Measurements from ENCODE around the gene R3HDM4. TPM values are rescaled to one million over a fixed set of nuclear protein-coding genes. Genes with fewer than 3 reads are reported as not detected.

R3HDM4 gene
- total RNA-seq, 4 donors from 2014 or later, result 29.2 to 45.8 (median 34.9) TPM

DNA sequence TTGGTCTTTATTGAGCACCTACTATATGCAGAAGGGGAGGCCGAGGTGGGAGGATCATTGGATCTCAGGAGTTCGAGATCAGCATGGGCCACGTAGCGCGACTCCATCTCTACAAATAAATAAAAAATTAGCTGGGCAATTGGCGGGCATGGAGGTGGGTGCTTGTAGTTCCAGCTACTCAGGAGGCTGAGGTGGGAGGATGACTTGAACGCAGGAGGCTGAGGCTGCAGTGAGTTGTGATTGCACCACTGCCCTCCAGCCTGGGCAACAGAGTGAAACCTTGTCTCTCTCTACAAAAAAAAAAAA is 49.8 kb downstream of the R3HDM4 start:
- Histone ChIP-seq H3K4me3 (replicated peaks in 1 of 3) (no peak overlapping the region), H3K36me3 (peaks cover 0 to 8% of the 10 kb centered on the region in 2 donors), H3K27ac (no peak overlapping the region), H3K4me1 (peaks cover 4 to 6% of the 10 kb centered on the region in 2 donors), H3K9me3 (no peaks in the 10 kb centered on the region), H3K27me3 (no peaks in the 10 kb centered on the region)
- intact Hi-C loops (cut with DNase I), result loop anchor here (5.0 kb wide), 2 partner anchors 54 to 119 kb away; partner anchors contain the start of genes KISS1R and WDR18
- TF ChIP-seq, protein P1, sequence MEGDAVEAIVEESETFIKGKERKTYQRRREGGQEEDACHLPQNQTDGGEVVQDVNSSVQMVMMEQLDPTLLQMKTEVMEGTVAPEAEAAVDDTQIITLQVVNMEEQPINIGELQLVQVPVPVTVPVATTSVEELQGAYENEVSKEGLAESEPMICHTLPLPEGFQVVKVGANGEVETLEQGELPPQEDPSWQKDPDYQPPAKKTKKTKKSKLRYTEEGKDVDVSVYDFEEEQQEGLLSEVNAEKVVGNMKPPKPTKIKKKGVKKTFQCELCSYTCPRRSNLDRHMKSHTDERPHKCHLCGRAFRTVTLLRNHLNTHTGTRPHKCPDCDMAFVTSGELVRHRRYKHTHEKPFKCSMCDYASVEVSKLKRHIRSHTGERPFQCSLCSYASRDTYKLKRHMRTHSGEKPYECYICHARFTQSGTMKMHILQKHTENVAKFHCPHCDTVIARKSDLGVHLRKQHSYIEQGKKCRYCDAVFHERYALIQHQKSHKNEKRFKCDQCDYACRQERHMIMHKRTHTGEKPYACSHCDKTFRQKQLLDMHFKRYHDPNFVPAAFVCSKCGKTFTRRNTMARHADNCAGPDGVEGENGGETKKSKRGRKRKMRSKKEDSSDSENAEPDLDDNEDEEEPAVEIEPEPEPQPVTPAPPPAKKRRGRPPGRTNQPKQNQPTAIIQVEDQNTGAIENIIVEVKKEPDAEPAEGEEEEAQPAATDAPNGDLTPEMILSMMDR (IDR thresholded peaks at IDR 0.05), result no peak
- TF ChIP-seq POLR2A (IDR thresholded peaks at IDR 0.05), result no peak
- no peak for DNase-seq
- 76 to 87% methylated on average over 7 of the region's 7 CpGs for WGBS, 2 donors

DNA sequence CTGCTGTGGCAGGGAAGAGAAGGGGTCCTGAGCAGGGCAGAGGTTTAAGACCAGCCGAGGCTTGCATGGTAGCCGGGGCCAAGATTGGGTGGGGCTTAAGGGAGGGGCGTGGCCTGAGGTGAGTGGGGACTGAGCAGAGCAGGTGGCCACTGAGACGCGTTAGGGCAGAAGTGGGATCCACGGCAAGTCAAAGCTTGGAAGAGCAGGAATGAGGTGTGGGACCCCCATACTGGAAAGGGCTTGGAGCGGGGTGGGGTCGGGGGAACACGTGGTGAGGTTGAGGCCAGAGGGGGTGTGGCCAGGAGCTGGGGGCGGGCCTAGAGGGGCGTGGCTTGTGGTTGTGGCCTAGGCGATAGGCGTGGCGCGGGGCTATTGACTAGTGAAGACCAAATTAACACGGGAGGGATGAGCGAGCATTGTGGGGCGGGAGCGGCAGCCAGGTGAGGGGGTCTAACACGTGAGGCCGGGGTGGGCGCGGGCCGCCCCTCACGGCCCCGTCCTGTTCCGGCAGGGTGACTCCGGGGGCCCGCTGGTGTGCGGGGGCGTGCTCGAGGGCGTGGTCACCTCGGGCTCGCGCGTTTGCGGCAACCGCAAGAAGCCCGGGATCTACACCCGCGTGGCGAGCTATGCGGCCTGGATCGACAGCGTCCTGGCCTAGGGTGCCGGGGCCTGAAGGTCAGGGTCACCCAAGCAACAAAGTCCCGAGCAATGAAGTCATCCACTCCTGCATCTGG is 50.3 kb downstream of the R3HDM4 start:
- Histone ChIP-seq H3K9me3 (no peaks in the 10 kb centered on the region), H3K27me3 (no peaks in the 10 kb centered on the region), H3K4me1 (peaks cover 4 to 6% of the 10 kb centered on the region in 2 donors), H3K27ac (no peak overlapping the region), H3K36me3 (peaks cover 0 to 2% of the 10 kb centered on the region in 2 donors), H3K4me3 (replicated peaks in 1 of 3) (no peak overlapping the region)
- DNase-seq, result peak; percentile 42 to 47
- TF ChIP-seq, protein P1 (IDR thresholded peaks at IDR 0.05), result no peak
- TF ChIP-seq POLR2A (IDR thresholded peaks at IDR 0.05), result no peak
- intact Hi-C loops (cut with DNase I), result loop anchor here (5.0 kb wide), 2 partner anchors 55 to 120 kb away; partner anchors contain the start of genes KISS1R and WDR18
- WGBS, 2 donors, result 23 to 29% methylated on average over 20 to 24 of the region's 48 CpGs

DNA sequence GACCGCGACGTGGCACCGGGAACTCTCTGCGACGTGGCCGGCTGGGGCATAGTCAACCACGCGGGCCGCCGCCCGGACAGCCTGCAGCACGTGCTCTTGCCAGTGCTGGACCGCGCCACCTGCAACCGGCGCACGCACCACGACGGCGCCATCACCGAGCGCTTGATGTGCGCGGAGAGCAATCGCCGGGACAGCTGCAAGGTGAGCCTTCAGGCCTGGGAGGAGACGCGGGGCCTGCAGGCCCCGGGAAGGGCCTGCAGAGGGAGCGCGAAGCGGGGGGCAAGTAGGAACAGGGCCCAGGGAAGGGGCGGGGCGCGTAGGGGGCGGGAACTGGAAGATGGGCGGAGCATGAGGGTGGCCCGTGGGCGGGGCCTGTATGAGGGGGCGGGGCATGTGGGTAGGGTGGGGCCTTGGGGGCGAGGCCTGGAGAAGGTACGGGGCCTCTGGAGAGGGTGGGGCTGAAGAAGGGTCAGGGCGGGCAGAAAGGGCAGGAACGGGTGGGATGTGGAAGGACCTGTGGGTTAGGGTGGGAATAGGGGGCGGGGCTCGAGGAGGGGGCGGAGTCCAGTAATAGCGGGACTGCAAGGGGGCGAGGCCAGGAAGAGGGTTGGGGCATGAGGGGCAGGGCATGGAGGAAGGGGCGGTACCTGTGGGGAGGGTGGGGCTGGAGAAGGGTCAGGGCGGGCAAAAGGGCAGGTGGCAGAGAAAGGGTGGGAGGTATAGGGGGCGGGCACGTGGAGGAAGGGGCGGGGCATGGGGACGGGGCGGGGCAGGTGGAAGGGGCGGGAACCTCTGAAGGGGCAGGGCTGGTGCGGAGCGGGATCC is 51.1 kb downstream of the R3HDM4 start:
- TF ChIP-seq, protein P1 (IDR thresholded peaks at IDR 0.05), result no peak
- no peak for TF ChIP-seq POLR2A (IDR thresholded peaks at IDR 0.05)

DNA sequence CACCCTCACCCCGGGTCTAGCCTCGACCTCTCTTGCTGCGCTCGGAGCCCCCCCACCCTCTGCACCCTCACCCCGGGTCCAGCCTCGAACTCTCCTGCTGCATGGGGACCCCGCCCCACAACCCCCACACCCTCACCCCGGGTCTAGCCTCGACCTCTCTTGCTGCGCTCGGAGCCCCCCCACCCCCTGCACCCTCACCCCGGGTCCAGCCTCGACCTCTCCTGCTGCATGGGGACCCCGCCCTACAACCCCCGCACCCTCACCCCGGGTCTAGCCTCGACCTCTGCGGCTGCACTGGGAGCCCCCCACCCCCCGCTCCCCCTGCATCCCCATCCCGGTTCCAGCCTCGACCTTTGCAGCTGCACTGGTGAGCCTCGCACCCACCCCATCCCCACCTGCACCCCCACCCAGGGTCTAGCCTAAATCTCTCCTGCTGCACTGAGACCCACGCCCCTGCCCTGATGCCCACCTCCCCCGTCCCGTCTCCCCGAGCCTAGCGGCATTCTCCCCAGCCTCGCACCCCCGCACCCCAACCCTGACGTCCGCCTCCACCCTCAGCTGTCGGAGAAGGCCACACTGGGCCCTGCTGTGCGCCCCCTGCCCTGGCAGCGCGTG is 51.8 kb downstream of the R3HDM4 start:
- intact Hi-C loops (cut with DNase I), result loop anchor here (5.0 kb wide), 2 partner anchors 56 to 121 kb away; partner anchors contain the start of genes KISS1R and WDR18
- no peaks in the 10 kb centered on the region for H3K9me3 ChIP-seq
- no peak overlapping the region for H3K4me3 ChIP-seq (replicated peaks in 1 of 3)
- H3K27ac ChIP-seq, result no peak overlapping the region
- H3K36me3 ChIP-seq, result no peaks in the 10 kb centered on the region
- WGBS, 2 donors, result 68 to 90% methylated on average over 2 to 11 of the region's 35 CpGs
- H3K27me3 ChIP-seq, result no peaks in the 10 kb centered on the region
- peaks cover 4 to 6% of the 10 kb centered on the region in 2 donors for H3K4me1 ChIP-seq
- no peak for TF ChIP-seq POLR2A (IDR thresholded peaks at IDR 0.05)
- TF ChIP-seq, protein P1 (IDR thresholded peaks at IDR 0.05), result no peak
- DNase-seq, result no peak

More for the DNA sequence above, 51.1 kb downstream of the R3HDM4 start:
- DNase-seq, result no peak
- intact Hi-C loops (cut with DNase I), result loop anchor here (5.0 kb wide), 2 partner anchors 55 to 120 kb away; partner anchors contain the start of genes KISS1R and WDR18
- H3K36me3 ChIP-seq, result no peaks in the 10 kb centered on the region
- no peaks in the 10 kb centered on the region for H3K9me3 ChIP-seq
- H3K4me3 ChIP-seq (replicated peaks in 1 of 3), result no peak overlapping the region
- H3K27me3 ChIP-seq, result no peaks in the 10 kb centered on the region
- WGBS, 2 donors, result 22 to 30% methylated on average over 33 to 55 of the region's 60 CpGs
- H3K27ac ChIP-seq, result no peak overlapping the region
- peaks cover 4 to 6% of the 10 kb centered on the region in 2 donors for H3K4me1 ChIP-seq
